ENCODE measurements around the gene PSMC5. TPM values are rescaled to one million over a fixed set of nuclear protein-coding genes. Genes with fewer than 3 reads are reported as not detected.
"Not testable (repeated sequence)": the region's sequence is repeated elsewhere in the genome, so short reads cannot be mapped to it uniquely, and the experiment has no call there.

The PSMC5 gene
- 77.1 TPM for total RNA-seq

DNA sequence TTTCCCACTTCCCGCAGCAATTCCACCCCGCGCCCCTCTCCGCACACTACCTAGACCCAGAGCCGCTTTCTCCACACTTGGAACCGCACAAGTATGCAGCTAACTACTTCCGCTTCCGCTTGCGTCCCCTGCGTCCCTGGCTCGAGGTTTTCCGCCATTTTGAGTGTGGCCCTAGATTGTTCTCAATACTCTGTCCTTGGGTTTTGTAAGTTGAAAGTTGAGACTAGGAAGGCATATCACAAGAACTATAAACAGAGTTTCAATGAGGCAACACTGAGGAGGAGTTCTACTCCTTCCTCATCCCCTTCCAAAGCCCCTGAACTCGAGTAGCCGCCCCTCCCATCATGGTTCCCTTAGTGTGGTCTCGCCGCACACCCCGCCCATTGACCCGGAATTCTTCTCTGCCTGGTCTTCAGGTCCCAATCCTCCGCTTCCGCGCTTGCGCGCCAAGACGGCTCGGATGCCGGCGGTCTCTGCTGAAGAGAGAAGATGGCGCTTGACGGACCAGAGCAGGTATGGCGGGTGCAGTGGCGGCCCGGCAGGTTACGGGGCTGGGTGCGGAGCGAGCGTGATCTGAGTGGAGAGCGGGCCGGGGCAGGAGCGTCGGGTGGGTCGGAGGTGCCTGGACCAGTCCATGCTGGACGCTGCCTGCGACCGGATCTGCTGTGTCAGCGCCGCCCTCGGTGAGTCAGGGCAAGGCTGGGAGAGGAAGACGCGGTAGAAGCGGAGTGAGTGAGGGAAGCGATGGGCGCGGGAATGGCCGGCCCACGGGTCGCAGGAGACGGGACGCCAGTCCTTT, at the start of gene PSMC5, which contains the start of gene FTSJ3:
Gene PSMC5 (plus strand): TSS at position 430 of the 799 bp plus-strand sequence. CDS start 60 bp downstream, at position 490.
Gene FTSJ3 (minus strand): TSS at position 662 of the 799 bp plus-strand sequence. CDS start 761 bp downstream, outside the sequence.
- intact Hi-C loops (cut with DNase I), result no loop called here
- peak; percentile 96 for DNase-seq (ENCODE audit: low spot score)
- ATAC-seq, result peak; percentile 97

DNA sequence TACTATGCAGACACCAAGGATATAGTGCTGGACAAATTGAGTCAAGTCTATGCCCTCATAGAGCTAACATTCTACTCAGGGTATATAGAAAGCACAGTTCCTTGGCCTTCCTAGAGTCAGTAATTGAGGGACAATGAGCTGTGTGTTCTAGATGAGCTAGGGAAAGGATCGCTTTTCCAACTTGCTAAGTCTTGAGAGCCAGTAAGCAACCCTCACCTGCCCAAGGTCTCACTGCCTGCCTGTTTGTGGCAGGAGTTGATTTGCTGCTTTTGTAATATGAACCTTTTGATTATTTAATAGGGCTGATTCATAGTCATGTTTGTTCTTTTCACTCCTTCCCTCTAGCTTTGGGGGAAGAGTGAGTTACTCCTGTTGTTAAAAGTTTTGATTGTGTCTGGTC, 46.7 kb upstream of the PSMC5 start:
- intact Hi-C loops (cut with DNase I), result no loop called here
- ATAC-seq (no peak), DNase-seq (ENCODE audit: low spot score) (no peak)

GRCh38 chr17:63780928-63781327, 46.3 kb upstream of the PSMC5 start:
- intact Hi-C loops (cut with DNase I), result no loop called here
- DNase-seq (ENCODE audit: low spot score) (no peak), ATAC-seq (no peak)

GRCh38 chr17:63783522-63783921, 43.7 kb upstream of the PSMC5 start:
- DNase-seq (ENCODE audit: low spot score) (no peak), ATAC-seq (no peak)
- intact Hi-C loops (cut with DNase I), result no loop called here

DNA sequence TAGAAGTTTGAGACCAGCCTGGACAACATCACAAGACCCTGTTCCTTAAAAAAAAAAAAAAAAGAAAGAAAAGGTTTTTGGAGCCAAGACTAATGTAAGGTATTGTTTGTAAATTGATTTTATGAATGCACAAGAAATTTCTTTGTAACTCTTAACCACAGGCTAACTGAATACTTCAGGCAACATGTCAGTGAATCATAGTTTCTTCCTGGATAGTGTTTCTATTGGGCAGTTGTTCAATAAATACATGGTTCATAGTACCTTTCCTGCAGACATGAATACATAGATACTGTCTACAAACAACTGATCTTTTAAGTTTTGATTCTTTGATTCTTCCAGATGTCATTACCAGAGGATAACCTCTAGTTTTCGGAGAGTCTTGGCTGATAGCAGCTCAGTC, 41.7 kb upstream of the PSMC5 start:
- no peak for ATAC-seq
- intact Hi-C loops (cut with DNase I), result no loop called here
- DNase-seq (ENCODE audit: low spot score), result no peak

- intact Hi-C loops (cut with DNase I), result no loop called here
- DNase-seq (ENCODE audit: low spot score) (no peak), ATAC-seq (no peak)
Observed at GRCh38 chr17:63786117-63786516, 41.1 kb upstream of the PSMC5 start.

DNA sequence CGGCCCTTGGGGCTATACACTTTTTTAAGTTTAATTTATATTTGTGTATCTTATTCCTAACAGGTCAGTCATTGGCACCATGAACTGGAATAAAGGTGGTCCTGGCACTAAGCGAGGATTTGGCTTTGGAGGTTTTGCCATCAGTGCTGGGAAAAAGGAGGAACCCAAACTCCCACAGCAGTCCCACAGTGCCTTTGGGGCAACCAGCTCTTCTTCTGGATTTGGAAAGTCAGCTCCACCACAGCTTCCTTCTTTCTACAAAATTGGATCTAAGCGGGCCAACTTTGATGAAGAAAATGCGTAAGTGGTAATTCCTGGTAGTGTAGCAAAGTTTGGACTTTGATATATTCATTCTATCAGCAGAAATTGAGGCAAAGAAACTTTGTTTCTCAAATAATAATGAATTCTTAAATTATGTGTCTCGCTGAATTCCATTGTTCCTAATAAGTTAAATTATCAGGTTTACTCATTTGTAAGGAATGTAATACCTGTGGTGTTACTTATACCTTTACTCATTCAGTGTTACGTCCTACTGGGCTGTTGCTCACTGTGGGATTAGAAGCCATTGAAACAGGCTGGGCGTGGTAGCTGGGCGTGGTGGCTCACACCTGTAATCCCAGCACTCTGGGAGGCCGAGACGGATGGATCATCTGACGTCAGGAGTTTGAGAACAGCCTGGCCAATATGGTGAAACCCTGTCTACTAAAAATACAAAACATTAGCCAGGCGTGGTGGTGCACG, 40.1 kb upstream of the PSMC5 start:
- ATAC-seq, result no peak
- intact Hi-C loops (cut with DNase I), result no loop called here
- no peak for DNase-seq (ENCODE audit: low spot score)

DNA sequence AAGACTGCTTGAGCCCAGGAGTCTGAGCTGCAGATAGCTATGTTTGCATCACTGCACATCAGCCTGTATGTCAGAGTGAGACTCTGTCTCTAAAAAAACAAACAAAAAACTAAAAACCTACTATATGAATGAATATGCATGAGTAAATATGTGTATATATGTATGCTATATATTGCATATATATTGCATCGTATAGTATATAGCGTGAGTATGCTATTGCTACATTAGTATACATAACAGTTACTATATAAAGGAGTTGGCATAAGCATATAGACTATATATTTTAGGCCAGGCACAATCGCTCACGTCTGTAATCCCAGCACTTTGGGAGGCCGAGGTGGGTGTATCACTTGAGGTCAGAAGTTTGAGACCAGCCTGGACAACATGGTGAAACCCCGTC, 37.2 kb upstream of the PSMC5 start:
- DNase-seq (ENCODE audit: low spot score) (no peak), ATAC-seq (no peak)
- intact Hi-C loops (cut with DNase I), result no loop called here

DNA sequence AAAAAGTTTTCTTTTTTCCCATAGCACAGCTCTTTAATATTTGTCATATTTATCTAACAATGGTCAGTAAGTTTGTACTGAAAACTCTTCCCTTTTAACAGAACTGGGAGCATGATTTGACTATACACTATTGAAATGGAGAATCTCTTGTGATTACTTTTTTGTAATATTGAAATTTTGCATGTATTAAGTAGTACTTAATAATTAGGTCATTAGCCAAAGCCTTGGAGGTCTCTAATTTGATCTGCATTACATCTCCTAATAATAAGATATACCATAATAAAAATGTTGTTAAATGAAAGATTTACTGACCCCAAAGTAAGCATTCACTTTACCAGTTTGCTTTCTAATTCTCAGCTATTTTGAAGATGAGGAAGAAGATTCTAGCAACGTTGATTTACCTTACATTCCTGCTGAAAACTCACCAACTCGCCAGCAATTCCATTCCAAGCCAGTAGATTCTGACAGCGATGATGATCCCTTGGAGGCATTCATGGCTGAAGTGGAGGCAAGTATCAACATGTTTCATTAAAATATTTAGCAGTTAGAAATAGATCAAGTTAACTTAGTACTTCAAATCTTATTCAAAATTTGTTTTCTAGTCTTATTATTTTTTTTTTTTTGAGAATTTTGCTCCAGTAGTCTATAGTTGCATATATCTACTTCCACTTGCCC, 35.0 kb upstream of the PSMC5 start:
- ATAC-seq (no peak), DNase-seq (ENCODE audit: low spot score) (no peak)
- intact Hi-C loops (cut with DNase I), result no loop called here

GRCh38 chr17:63796375-63796774, 30.9 kb upstream of the PSMC5 start:
- ATAC-seq; DNase-seq (ENCODE audit: low spot score); intact Hi-C loops (cut with DNase I): not testable (repeated sequence)

DNA sequence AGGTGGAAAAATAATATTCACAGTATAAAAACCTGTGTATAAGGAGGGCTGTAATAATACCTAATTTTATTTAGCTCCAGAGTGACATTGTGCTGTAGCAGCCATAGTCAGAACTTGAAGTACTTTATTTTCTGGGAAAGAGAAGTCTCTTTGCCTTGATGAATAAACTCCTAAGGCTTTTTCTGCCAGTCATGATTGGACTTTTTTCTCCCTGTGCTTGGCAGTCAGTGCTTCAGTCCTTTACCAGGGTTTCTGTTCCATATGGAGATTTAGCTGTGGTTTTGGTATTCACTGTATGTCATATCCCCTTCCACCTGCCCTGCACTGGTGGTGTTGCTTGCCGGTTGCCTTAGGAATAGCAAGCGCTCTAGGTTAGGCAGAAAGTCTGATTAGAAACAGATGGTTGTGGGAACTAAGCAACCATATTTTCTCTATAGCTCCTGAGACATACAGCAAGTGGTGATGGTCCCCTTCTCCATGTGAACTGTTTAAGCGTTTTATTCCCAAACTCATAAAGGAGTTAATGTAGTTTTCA, 28.6 kb upstream of the PSMC5 start:
- DNase-seq (ENCODE audit: low spot score), result no peak
- intact Hi-C loops (cut with DNase I), result no loop called here
- ATAC-seq, result no peak

GRCh38 chr17:63800783-63801182, 26.4 kb upstream of the PSMC5 start:
- DNase-seq (ENCODE audit: low spot score), result no peak
- intact Hi-C loops (cut with DNase I), result no loop called here
- ATAC-seq, result no peak

- no peak for ATAC-seq
- intact Hi-C loops (cut with DNase I), result no loop called here
- no peak for DNase-seq (ENCODE audit: low spot score)
Observed at GRCh38 chr17:63804328-63804727, 22.9 kb upstream of the PSMC5 start.

DNA sequence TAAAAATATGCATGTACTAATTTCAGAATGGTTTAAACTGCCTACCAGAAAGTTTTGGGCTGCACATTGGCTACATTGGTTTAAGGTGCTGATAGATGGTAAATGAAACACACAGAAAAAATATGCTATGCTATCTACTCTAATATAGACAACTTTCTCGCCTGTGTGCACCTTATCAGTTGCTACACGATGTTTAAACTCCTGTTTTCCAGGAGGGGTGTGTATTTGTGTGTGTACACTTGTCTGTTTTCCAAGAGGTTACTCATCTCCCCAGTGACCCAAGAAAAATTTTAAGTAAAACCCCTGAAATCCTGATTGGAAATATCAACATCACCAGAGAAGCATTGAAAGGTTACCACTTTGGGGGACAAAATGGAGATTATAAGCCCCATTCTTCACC, 21.6 kb upstream of the PSMC5 start:
- no peak for ATAC-seq
- intact Hi-C loops (cut with DNase I), result no loop called here
- no peak for DNase-seq (ENCODE audit: low spot score)

GRCh38 chr17:63809970-63810369, 17.3 kb upstream of the PSMC5 start:
- ATAC-seq (no peak), DNase-seq (ENCODE audit: low spot score) (no peak)
- intact Hi-C loops (cut with DNase I), result no loop called here

GRCh38 chr17:63816123-63816522, 11.1 kb upstream of the PSMC5 start:
- no peak for ATAC-seq
- no peak for DNase-seq (ENCODE audit: low spot score)
- intact Hi-C loops (cut with DNase I), result no loop called here

- intact Hi-C loops (cut with DNase I), result no loop called here
- DNase-seq (ENCODE audit: low spot score) (no peak), ATAC-seq (no peak)
Observed at GRCh38 chr17:63816669-63817068, 10.6 kb upstream of the PSMC5 start.

GRCh38 chr17:63817736-63818385, 9.4 kb upstream of the PSMC5 start:
- no peak for ATAC-seq
- intact Hi-C loops (cut with DNase I), result no loop called here
- no peak for DNase-seq (ENCODE audit: low spot score)

DNA sequence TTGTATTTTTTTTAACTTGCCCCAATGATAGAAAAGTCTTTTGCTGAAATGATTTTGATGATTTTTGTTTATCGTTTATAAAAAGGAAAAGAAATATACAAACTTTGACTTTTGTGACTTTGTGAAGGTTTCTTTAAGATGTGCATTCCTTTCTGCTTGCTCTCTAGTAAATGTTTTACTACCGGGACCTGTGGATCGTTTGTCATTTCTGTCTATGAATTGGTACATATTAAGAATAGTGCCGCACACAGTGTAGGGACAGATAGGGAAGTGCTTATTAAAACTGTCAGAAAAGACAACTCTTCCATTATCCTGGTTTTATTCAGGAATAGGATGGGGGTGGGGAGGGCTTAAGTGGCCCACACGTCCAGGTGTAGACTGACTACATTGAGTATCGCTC, 8.1 kb upstream of the PSMC5 start:
- intact Hi-C loops (cut with DNase I), result no loop called here
- DNase-seq (ENCODE audit: low spot score), result no peak
- no peak for ATAC-seq
